Adipocyte (in vitro differentiated cells): ENCODE measurements around the gene CNTROB.

Experiments
- DNase-seq: peaks from one replicate; pipeline ENCODE4 v3.0.0-alpha.2; 2015; ENCODE audit warnings: low read depth
- H3K27me3 ChIP-seq: replicated peaks from 2 replicates; pipeline ENCODE4 v1.7.0; 2013; ENCODE audit warnings: mild to moderate bottlenecking, low read length, moderate library complexity; ENCODE audit not compliant: control insufficient read depth, insufficient read depth
- H3K36me3 ChIP-seq: 2 replicates; pipeline ENCODE4 v1.7.0; 2013; ENCODE audit warnings: low read length, mild to moderate bottlenecking, moderate library complexity; ENCODE audit not compliant: control insufficient read depth, insufficient read depth, severe bottlenecking
- H3K4me1 ChIP-seq: 2 replicates; pipeline ENCODE4 v1.7.0; 2013; ENCODE audit warnings: mild to moderate bottlenecking, low read length, moderate library complexity; ENCODE audit not compliant: control insufficient read depth, insufficient read depth
- H3K4me3 ChIP-seq: 2 replicates; pipeline ENCODE4 v1.7.0; 2013; ENCODE audit warnings: mild to moderate bottlenecking, low read length, moderate library complexity
- H3K9ac ChIP-seq: 2 replicates; pipeline ENCODE4 v1.7.0; 2013; ENCODE audit warnings: mild to moderate bottlenecking, low read length, moderate library complexity
- H3K9me3 ChIP-seq: 2 replicates; pipeline ENCODE4 v1.7.0; 2013; ENCODE audit warnings: mild to moderate bottlenecking, low read length, moderate library complexity; ENCODE audit not compliant: control insufficient read depth

The CNTROB gene

DNA sequence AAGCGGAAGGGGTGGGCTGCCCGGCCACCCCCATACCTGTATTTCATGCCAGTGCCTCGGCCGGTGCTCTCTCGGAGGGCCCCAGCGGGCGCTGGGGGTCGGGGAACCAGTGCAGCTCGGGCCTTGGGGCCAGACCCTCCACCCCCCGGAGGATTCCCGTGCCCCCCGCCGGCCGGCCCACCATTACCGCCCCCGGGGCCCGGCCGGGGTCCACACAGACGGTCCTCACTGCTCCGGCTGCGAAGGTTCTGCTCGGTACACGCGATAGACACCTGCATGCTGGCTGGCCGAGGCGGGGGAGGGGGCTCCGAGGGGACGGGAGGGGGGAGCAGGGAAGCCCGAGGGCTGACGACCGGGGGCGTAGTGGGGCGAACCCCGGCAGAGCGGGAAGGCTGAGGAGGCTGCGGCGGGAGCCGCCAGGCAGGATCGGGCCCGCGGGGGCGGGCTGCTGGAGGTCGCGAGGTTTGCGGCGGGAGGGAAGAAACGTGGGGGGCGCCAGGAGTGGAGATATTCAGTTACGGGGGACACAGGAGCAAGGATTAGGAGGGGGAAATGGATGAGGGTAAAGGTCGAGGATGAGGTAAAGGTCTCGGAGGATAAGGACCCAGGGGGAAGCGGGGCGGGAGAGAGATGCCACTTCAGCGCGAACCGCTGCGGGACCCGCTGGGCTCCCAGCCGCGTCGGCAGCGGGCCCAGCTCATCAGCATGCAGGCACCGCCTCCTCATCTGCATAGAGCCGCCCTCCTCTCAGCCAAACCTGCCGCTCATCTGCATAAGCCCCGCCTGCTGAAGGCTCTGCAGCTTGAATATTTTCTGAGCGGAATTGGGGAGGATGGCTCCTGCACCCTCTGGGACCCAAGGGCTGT, 2.6 kb upstream of the CNTROB start, which contains the start of gene KCNAB3:
Gene KCNAB3 (minus strand): TSS at position 699 of the 866 bp plus-strand sequence. CDS start 421 bp downstream, at position 278.
- peak; percentile 89 for DNase-seq

GRCh38 chr17:7930841-7931631, 970 bp upstream of the CNTROB start:
- no peaks in the 10 kb centered on the region for H3K9me3 ChIP-seq
- H3K9ac ChIP-seq = peak overlapping the region; percentile 95
- peaks cover 24% of the 10 kb centered on the region for H3K4me1 ChIP-seq
- H3K36me3 ChIP-seq = peaks cover 6% of the 10 kb centered on the region
- peak overlapping the region; percentile 99 for H3K4me3 ChIP-seq
- H3K27me3 ChIP-seq = no peaks in the 10 kb centered on the region
- DNase-seq = peak; percentile 19

More for the DNA sequence above, 2.6 kb upstream of the CNTROB start, which contains the start of gene KCNAB3:
- H3K36me3 ChIP-seq = no peaks in the 10 kb centered on the region
- peaks cover 24% of the 10 kb centered on the region for H3K4me1 ChIP-seq
- peak within 1 kb of the TSS; percentile 99 for H3K4me3 ChIP-seq
- no peaks in the 10 kb centered on the region for H3K27me3 ChIP-seq
- no peaks in the 10 kb centered on the region for H3K9me3 ChIP-seq
- no peak within 1 kb of the TSS for H3K9ac ChIP-seq

DNA sequence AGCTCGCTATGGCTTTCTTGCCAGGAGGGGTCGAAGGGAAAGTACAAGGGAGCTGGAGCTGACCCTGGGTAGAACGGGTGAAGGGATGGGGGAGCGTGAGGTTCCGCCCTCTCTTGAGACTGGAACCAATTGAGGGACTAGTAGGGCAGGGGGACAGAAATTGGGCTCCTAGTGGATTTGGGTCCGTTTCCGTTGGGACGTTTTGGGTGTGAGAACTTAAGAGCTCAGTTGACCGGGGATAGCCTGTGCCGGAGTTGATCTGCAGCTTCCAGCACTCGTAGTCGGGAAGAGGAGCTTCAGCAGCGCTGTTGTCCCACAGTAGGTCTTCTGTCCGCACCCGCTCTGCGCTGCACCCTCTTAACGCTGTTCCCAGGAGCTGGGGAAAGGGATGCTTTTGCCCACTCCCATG, 481 bp downstream of the CNTROB start:
- Histone ChIP-seq H3K4me3 (peak overlapping the region; percentile 99), H3K9ac (peak overlapping the region; percentile 95), H3K36me3 (peaks cover 19% of the 10 kb centered on the region), H3K9me3 (no peaks in the 10 kb centered on the region), H3K4me1 (peaks cover 24% of the 10 kb centered on the region), H3K27me3 (no peaks in the 10 kb centered on the region)
- peak; percentile 61 for DNase-seq

GRCh38 chr17:7932949-7933348, 943 bp downstream of the CNTROB start:
- peaks cover 24% of the 10 kb centered on the region for H3K4me1 ChIP-seq
- peak overlapping the region; percentile 95 for H3K9ac ChIP-seq
- peak; percentile 60 for DNase-seq
- peak overlapping the region; percentile 99 for H3K4me3 ChIP-seq
- peaks cover 19% of the 10 kb centered on the region for H3K36me3 ChIP-seq
- no peaks in the 10 kb centered on the region for H3K27me3 ChIP-seq
- no peaks in the 10 kb centered on the region for H3K9me3 ChIP-seq

DNA sequence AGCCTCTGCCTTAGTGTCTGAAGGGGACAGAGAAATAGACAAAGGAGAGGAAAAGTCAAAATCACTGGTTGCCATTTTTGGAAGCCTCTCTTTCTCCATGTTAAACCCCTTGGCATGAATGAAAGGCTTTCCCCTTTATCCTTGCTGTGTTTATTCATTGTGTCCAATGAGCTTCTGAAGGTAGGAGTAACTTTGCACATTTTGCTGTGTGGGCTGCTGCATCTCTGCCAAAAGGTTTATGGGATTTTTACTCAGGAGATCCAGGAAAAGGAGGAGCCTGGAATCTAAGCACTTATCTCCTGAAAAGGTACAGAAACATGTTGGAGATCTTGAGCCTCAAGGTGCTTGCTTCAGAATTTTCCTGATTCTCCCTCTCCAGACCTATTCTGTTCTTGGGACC, 3.9 kb downstream of the CNTROB start:
- Histone ChIP-seq H3K9ac (no peak overlapping the region), H3K36me3 (peaks cover 40% of the 10 kb centered on the region), H3K9me3 (no peaks in the 10 kb centered on the region), H3K27me3 (no peaks in the 10 kb centered on the region), H3K4me3 (no peak overlapping the region), H3K4me1 (peaks cover 20% of the 10 kb centered on the region)
- no peak for DNase-seq

- peaks cover 73% of the 10 kb centered on the region for H3K36me3 ChIP-seq
- no peaks in the 10 kb centered on the region for H3K27me3 ChIP-seq
- H3K9me3 ChIP-seq = no peaks in the 10 kb centered on the region
- no peaks in the 10 kb centered on the region for H3K4me1 ChIP-seq
- DNase-seq = no peak
- H3K9ac ChIP-seq = no peak overlapping the region
- no peak overlapping the region for H3K4me3 ChIP-seq
Measured at GRCh38 chr17:7940034-7940433, 8.0 kb downstream of the CNTROB start.

DNA sequence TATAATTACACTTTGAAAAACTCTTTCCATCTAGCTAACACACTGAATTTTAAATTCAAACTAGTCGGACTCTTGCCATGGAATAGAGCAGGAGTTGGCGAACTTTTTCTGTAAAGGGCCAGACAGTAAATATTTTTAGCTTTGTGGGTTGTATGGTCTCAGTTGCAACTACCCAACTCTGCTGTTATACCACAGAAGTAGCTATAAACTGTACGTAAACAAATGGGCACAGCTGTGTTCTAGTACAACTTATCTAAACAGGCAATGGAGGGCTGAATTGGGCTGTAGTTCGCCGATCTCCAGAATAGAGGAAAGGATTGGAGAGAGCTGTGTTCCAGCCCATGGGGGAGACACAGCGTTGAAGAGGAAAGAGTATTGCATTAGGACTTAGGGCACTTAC, 8.7 kb downstream of the CNTROB start:
- H3K9ac ChIP-seq = no peak overlapping the region
- H3K4me3 ChIP-seq = no peak overlapping the region
- no peaks in the 10 kb centered on the region for H3K9me3 ChIP-seq
- DNase-seq = no peak
- H3K4me1 ChIP-seq = no peaks in the 10 kb centered on the region
- peaks cover 75% of the 10 kb centered on the region for H3K36me3 ChIP-seq
- no peaks in the 10 kb centered on the region for H3K27me3 ChIP-seq

DNA sequence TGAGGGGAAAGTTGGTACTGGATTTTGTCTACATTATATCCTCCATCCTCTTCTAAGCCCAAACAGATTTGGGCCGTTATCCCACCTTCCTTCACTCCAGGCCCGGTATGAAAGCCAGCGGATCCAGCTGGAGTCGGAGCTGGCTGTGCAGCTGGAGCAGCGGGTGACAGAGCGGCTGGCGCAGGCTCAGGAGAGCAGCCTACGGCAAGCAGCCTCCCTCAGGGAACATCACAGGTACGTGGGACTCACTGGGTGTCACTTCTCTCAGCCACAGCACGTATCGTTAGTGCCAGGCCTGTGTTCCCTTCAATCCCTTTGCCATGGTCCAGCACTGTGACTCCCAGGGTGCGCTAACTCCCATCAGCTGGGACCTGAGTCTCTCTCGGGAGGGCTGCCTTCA, 11.3 kb downstream of the CNTROB start:
- Histone ChIP-seq H3K27me3 (no peaks in the 10 kb centered on the region), H3K9me3 (no peaks in the 10 kb centered on the region), H3K4me3 (no peak overlapping the region), H3K4me1 (peaks cover 9% of the 10 kb centered on the region), H3K36me3 (peaks cover 76% of the 10 kb centered on the region), H3K9ac (no peak overlapping the region)
- DNase-seq = no peak

DNA sequence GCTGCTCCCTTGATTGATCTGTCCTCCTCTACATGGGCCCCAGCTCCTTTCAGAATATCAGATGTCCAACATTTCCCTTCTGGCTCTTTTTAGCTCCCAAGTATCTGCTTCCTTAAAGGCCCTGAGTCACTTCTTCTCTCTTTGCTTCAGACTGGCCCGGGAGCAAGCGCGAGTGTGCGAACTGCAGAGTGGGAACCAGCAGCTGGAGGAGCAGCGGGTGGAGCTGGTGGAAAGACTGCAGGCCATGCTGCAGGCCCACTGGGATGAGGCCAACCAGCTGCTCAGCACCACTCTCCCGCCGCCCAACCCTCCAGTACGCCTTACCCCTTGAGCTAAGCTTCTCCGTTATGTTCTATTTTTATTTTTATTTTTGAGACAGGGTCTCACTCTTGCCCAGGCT, 12.3 kb downstream of the CNTROB start:
- Histone ChIP-seq H3K27me3 (no peaks in the 10 kb centered on the region), H3K4me3 (no peak overlapping the region), H3K36me3 (peaks cover 82% of the 10 kb centered on the region), H3K9me3 (no peaks in the 10 kb centered on the region), H3K4me1 (peaks cover 9% of the 10 kb centered on the region), H3K9ac (no peak overlapping the region)
- no peak for DNase-seq

GRCh38 chr17:7945651-7946050, 13.6 kb downstream of the CNTROB start:
- no peak for DNase-seq
- H3K36me3 ChIP-seq = peaks cover 82% of the 10 kb centered on the region
- H3K4me3 ChIP-seq = no peak overlapping the region

GRCh38 chr17:7946441-7946840, 14.4 kb downstream of the CNTROB start:
- Histone ChIP-seq H3K9me3 (no peaks in the 10 kb centered on the region), H3K4me3 (no peak overlapping the region), H3K4me1 (peaks cover 9% of the 10 kb centered on the region), H3K27me3 (no peaks in the 10 kb centered on the region), H3K36me3 (peaks cover 74% of the 10 kb centered on the region), H3K9ac (no peak overlapping the region)
- DNase-seq = no peak

More at GRCh38 chr17:7945651-7946050, 13.6 kb downstream of the CNTROB start:
- Histone ChIP-seq H3K9me3 (no peaks in the 10 kb centered on the region), H3K27me3 (no peaks in the 10 kb centered on the region), H3K4me1 (peaks cover 9% of the 10 kb centered on the region), H3K9ac (no peak overlapping the region)
